EL (cell line): Measurements from ENCODE around the gene RAD50.

ENCODE experiments used
- DNase-seq: peaks from one replicate; pipeline ENCODE4 v3.0.0-alpha.2; 2016

Gene RAD50

DNA sequence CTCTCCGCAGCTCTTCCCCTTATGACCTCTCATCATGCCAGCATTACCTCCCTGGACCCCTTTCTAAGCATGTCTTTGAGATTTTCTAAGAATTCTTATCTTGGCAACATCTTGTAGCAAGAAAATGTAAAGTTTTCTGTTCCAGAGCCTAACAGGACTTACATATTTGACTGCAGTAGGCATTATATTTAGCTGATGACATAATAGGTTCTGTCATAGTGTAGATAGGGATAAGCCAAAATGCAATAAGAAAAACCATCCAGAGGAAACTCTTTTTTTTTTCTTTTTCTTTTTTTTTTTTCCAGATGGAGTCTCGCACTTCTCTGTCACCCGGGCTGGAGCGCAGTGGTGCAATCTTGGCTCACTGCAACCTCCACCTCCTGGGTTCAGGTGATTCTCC, 80.5 kb downstream of the RAD50 start:
- DNase-seq = no peak

DNA sequence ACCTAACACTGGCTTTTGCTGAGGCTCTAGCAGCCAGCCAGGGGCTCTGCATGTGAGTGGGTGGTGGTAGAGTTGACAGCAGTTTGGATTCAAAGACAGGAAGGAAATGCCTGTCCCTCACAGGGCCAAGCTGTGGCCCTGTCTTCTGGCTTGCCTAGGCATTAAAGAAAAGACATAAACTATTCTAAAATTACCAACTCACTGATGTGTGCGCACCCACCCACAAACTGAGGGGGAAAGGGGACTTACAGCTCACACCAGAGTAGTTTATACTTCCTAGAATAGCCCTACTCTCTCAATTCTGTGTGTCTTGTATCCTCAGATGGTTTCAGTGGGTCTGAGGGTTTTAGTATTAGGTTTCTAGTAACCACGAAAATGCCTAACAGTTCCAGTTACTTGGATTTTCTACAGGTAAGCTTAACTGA, 82.9 kb downstream of the RAD50 start:
- no peak for DNase-seq

GRCh38 chr5:132640613-132641012, 83.8 kb downstream of the RAD50 start:
- DNase-seq = no peak

DNA sequence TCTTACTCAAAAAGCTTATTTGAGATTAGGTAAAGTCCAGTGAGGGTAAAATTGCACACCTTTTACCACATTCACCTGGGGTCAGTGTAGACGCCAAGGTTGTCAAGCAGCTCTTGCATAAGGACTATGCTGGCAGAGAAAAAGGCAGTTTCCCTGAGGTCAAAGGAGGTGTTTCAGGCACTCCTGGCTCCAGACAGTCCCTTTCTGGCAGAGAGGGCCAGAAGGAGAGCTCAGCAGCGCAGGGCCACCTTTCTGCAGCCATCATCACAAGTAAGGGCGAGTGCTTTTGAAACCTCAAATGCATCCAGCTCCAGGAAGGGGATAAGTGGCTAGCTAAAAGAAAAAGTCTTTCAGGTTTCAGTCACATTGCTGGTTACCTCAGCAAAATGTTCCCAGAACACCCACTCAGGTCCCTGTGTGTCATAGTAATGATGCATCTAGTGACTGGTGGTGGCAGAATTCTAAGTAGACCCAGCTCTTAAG, 84.5 kb downstream of the RAD50 start:
- no peak for DNase-seq

- DNase-seq = no peak
These were observed 85.1 kb downstream of the RAD50 start for GRCh38 chr5:132641841-132642240.

GRCh38 chr5:132644177-132644576, 87.4 kb downstream of the RAD50 start:
- no peak for DNase-seq

DNA sequence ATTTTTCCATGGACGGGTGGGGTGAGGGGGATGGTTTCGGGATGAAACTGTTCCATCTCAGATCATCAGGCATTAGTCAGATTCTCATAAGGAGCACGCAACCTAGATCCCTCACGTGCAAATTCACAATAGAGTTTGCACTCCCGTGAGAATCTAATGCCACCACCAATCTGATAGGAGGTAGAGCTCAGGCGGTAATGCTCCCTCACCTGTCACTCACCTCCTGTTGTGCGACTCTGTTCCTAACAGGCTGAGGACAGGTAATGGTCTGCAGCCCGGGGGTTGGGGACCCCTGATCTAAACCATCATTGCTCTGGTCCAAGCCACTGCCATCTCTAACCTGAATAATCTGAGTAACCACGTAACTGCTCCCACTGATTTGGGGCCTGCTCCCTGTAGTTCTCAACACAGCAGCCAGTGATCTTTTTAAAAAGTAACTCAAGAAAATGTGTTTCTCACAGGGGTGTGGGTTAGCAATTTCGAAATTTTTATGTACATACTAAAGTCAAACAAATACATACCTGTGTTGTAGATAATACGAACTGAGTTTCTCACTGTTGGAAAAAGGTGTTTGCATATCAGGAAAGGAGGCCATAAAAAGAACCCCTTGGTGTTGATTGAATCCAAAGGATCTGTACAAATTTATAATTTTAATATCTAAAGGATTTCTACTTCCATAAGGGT, 89.9 kb downstream of the RAD50 start:
- DNase-seq = no peak

GRCh38 chr5:132647473-132647872, 90.7 kb downstream of the RAD50 start:
- no peak for DNase-seq

DNA sequence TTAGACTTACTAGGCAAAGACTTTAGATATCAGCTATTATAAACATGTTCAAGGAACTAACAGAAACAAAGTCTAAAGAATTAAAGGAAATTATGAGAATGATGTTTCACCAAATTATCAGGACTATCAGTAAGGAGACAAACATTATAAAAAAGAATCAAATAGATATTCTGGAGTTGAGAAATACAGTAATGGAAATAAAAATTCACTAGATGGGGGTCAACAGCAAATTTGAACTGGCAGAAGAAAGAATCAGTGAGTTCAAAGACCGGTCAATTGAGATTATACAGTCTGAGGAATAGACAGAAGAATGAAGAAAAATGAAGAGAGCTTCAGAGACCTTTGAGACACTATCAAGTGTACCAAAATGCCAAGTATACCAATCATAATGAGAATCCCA, 91.6 kb downstream of the RAD50 start:
- DNase-seq = no peak

- no peak for DNase-seq
These were observed 95.2 kb downstream of the RAD50 start for GRCh38 chr5:132651838-132652469.

- no peak for DNase-seq
These were observed 96.9 kb downstream of the RAD50 start for GRCh38 chr5:132653716-132654115.

DNA sequence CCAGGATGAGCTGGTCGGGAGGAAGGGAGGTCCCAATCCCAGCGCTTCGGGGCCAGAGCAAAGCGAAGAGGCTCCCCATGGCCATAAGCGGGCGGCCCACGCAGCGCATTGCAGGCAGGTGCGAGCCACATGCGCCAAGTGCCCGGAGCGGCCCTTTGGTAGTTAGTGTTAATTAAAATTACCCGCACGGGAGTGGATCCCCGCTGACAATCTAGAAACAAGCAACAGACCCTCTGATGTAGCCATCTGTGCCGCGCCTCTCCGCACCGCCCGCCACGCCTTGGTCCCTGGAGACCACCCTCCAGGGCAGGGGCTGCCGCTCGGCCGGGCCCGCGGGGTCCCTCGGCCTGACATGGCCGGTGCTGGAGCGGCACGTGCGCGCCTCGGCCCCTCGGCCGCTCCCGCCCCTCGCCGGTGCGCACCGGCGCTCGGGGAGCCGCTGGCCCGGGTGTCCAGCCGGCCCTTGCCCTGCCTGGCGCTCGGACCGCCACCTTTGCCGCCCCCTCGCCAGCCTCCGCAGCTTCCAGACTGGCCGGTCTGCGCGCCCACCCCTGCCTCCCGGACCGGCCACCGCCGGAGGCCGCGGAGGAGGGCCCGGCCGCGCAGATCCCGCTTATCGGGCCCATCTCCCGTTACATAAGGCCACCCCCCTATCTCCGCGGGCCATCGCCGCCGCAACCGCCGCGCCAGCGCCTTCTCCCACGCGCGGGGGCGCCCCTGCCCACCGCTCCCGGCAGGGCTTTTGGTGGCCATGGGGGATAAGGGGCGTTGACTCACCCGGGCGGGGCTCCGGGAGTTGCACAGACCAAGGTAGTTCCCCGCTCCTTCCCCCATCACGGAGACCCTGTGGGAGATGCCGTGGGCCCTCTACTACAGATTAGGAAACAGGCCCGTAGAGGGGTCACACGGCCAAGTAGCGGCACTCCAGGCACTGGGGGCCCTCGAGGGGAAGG, 99.3 kb downstream of the RAD50 start:
- peak; percentile 47 for DNase-seq

- no peak for DNase-seq
These were observed 100.1 kb downstream of the RAD50 start for GRCh38 chr5:132656774-132657355.

DNA sequence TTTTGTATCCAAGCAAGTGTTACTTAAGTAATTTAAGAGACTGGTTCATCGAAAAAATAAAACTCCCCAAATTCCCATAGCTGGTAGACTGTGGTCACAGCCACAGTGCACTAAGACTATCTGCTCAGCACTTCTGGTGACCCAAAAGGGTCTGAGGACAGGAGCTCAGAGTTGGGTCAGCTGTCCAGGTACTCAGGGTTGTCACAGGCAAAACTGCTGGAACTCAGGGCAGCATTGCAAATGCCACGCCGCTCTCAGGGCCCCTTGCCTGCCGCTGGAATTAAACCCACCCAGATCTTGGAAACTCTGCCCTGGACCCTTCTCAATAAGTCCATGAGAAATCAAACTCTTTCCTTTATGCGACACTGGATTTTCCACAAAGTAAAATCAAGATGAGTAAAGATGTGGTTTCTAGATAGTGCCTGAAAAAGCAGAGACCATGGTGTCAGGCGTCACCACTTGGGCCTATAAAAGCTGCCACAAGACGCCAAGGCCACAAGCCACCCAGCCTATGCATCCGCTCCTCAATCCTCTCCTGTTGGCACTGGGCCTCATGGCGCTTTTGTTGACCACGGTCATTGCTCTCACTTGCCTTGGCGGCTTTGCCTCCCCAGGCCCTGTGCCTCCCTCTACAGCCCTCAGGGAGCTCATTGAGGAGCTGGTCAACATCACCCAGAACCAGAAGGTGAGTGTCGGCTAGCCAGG, 101.1 kb downstream of the RAD50 start, which contains the start of gene IL13:
Gene IL13, plus strand, starts transcription at position 498 of the 705 bp plus-strand sequence. Its CDS starts 14 bp downstream, at position 512.
- DNase-seq = no peak

DNA sequence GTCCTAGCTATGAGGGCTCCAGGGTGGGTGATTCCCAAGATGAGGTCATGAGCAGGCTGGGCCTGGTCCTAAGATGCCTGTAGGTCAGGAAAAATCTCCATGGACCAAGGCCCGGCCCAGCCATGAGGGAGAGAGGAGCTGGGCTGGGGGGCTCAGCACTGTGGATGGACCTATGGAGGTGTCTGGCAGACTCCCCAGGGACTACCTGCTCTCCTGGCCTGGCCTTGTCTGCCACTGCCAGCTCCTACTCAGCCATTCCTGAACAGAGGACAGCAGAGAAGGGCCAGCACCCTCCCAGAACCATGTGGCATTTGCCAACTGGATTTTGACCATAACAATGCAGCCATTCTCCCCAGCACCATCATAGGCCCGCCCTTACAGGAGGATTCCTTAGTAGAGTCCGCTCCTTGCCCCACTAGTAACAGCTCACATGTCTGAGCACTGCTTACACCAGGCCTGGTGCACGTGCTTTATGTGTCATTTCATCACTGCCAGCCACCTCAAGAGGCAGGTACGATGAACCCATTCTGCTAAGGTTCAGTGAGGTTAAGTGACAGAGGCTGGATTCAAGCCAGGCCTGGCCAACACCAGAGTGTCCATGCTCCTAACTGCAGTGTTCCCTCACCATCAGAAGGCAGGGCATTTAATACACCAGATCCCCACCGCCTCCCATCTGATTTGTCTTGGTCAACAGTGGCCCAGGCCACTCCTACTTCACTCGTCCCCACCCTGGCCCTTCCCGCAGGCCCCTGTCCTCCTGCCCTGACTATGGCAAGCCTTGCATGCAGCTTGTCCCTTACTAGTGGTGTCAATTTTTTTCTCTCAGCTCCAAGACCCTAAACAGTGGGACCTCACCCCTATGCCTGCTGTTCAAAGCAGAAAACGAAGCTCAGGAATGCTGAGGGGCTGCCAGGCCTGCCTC, 101.9 kb downstream of the RAD50 start:
- no peak for DNase-seq

DNA sequence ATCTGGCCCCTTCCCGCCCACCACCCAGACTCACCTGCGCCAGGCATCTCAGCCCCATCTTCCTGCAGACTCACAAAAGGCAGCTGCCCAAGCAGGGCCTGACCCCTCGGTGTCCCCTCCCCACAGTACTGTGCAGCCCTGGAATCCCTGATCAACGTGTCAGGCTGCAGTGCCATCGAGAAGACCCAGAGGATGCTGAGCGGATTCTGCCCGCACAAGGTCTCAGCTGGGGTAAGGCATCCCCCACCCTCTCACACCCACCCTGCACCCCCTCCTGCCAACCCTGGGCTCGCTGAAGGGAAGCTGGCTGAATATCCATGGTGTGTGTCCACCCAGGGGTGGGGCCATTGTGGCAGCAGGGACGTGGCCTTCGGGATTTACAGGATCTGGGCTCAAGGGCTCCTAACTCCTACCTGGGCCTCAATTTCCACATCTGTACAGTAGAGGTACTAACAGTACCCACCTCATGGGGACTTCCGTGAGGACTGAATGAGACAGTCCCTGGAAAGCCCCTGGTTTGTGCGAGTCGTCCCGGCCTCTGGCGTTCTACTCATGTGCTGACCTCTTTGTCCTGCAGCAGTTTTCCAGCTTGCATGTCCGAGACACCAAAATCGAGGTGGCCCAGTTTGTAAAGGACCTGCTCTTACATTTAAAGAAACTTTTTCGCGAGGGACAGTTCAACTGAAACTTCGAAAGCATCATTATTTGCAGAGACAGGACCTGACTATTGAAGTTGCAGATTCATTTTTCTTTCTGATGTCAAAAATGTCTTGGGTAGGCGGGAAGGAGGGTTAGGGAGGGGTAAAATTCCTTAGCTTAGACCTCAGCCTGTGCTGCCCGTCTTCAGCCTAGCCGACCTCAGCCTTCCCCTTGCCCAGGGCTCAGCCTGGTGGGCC, 103.1 kb downstream of the RAD50 start:
- no peak for DNase-seq

- DNase-seq = no peak
These were observed 104.6 kb downstream of the RAD50 start for GRCh38 chr5:132661231-132662003.

- no peak for DNase-seq
These were observed 105.2 kb downstream of the RAD50 start for GRCh38 chr5:132662004-132662401.
